IMR-90 (cell line): ENCODE measurements around the gene CDK5RAP2. TPM values are rescaled to one million over a fixed set of nuclear protein-coding genes. Genes with fewer than 3 reads are reported as not detected.

Experiments
- ATAC-seq: fragments of 200-7000 bp; cut with Tn5 transposase; 2 replicates; pipeline ENCODE4 v1.9.1; 2020; ENCODE audit warnings: low read depth, mild to moderate bottlenecking, moderate library complexity
- BruUV-seq: library from RNA; stranded (reverse); fragments of 400-500 nt; replicated peaks from 2 replicates; lab custom pipeline; 2021; lab: Mats Ljungman, UMichigan
- CTCF ChIA-PET: fragments of 300-600 bp; formaldehyde crosslinking; extraction: SDS; loops from one replicate; lab custom pipeline; 2021; ENCODE audit warnings: antibody characterized with exemption; lab: Yijun Ruan, JAX
- POLR2A ChIA-PET: fragments of 300-600 bp; sonication (Branson Sonifier 250); formaldehyde crosslinking; loops from one replicate; lab custom pipeline; 2022; ENCODE audit warnings: antibody characterized with exemption; ENCODE audit not compliant: unreplicated experiment; lab: Charles Lee
- DNase-seq: peaks from one replicate; pipeline ENCODE4 v3.0.0; 2013
- H2AFZ ChIP-seq: replicated peaks from 2 replicates; pipeline ENCODE3; 2013; ENCODE audit warnings: low read length, mild to moderate bottlenecking; ENCODE audit not compliant: poor library complexity
- H2AK5ac ChIP-seq: 2 replicates; pipeline ENCODE4 v1.6.1; 2013; ENCODE audit warnings: low read depth, low read length, inconsistent platforms
- H2AK9ac ChIP-seq: replicated peaks from 2 replicates; pipeline ENCODE3; 2013; ENCODE audit warnings: mild to moderate bottlenecking, low read depth, low read length, moderate library complexity; ENCODE audit not compliant: poor library complexity
- H2BK120ac ChIP-seq: 2 replicates; pipeline ENCODE4 v1.6.1; 2013; ENCODE audit warnings: low read depth, low read length, inconsistent platforms
- H2BK15ac ChIP-seq: 3 replicates; pipeline ENCODE4 v1.6.1; 2013; ENCODE audit warnings: low read depth, low read length, inconsistent platforms
- H2BK20ac ChIP-seq: 2 replicates; pipeline ENCODE4 v1.6.1; 2013; ENCODE audit warnings: low read depth, mild to moderate bottlenecking, inconsistent platforms, low read length, moderate library complexity
- H2BK5ac ChIP-seq: 2 replicates; pipeline ENCODE4 v1.6.1; 2013; ENCODE audit warnings: mild to moderate bottlenecking, low read depth, low read length, inconsistent platforms; ENCODE audit not compliant: poor library complexity, severe bottlenecking
- H3K14ac ChIP-seq: replicated peaks from 2 replicates; pipeline ENCODE4 v1.6.1; 2013; ENCODE audit warnings: low read depth, low read length, inconsistent platforms
- H3K18ac ChIP-seq: 2 replicates; pipeline ENCODE4 v1.6.1; 2013; ENCODE audit warnings: low read depth, low read length, control low read depth
- H3K23ac ChIP-seq: 2 replicates; pipeline ENCODE4 v1.6.1; 2013; ENCODE audit warnings: low read depth, low read length, inconsistent platforms
- H3K27ac ChIP-seq: 2 replicates; pipeline ENCODE4 v1.5.1; 2013; ENCODE audit warnings: mild to moderate bottlenecking, control low read depth, low read length; ENCODE audit not compliant: insufficient read depth
- H3K27me3 ChIP-seq: 2 replicates; pipeline ENCODE4 v1.6.1; 2013; ENCODE audit warnings: low read length; ENCODE audit not compliant: control insufficient read depth, insufficient read depth
- H3K36me3 ChIP-seq: 2 replicates; pipeline ENCODE4 v1.6.1; 2013; ENCODE audit warnings: low read length, mixed read lengths; ENCODE audit not compliant: control insufficient read depth, insufficient read depth
- H3K4ac ChIP-seq: 2 replicates; pipeline ENCODE4 v1.6.1; 2013; ENCODE audit warnings: low read depth, low read length, inconsistent platforms
- H3K4me1 ChIP-seq: 2 replicates; pipeline ENCODE4 v1.6.1; 2013; ENCODE audit warnings: low read length, mixed read lengths; ENCODE audit not compliant: control insufficient read depth, insufficient read depth
- H3K4me2 ChIP-seq: 2 replicates; pipeline ENCODE4 v1.6.1; 2013; ENCODE audit warnings: low read depth, mild to moderate bottlenecking, control low read depth, low read length, moderate library complexity
- H3K4me3 ChIP-seq: 2 replicates; pipeline ENCODE4 v1.5.1; 2013; ENCODE audit warnings: low read depth, mild to moderate bottlenecking, control low read depth, low read length, moderate library complexity; ENCODE audit not compliant: insufficient read depth
- H3K56ac ChIP-seq: 2 replicates; pipeline ENCODE4 v1.6.1; 2013; ENCODE audit warnings: low read length, inconsistent platforms; ENCODE audit not compliant: insufficient read depth; ENCODE audit errors: extremely low read depth
- H3K79me1 ChIP-seq, 2 experiments: 2 replicates each; pipeline ENCODE4 v1.6.1; 2013; ENCODE audit warnings: low read length in 2 of 2, inconsistent platforms in 1 of 2, low read depth in 1 of 2
- H3K9ac ChIP-seq: 2 replicates; pipeline ENCODE4 v1.6.1; 2013; ENCODE audit warnings: low read depth, low read length, control low read depth
- H3K9me1 ChIP-seq: 2 replicates; pipeline ENCODE4 v1.6.1; 2013; ENCODE audit warnings: low read length, inconsistent platforms; ENCODE audit not compliant: insufficient read depth
- H3K9me3 ChIP-seq: 2 replicates; pipeline ENCODE4 v1.6.1; 2013; ENCODE audit warnings: low read length; ENCODE audit not compliant: control insufficient read depth, insufficient read depth
- H4K20me1 ChIP-seq: 2 replicates; pipeline ENCODE4 v1.6.1; 2013; ENCODE audit warnings: low read length, inconsistent platforms; ENCODE audit not compliant: insufficient read depth
- H4K5ac ChIP-seq: 2 replicates; pipeline ENCODE4 v1.6.1; 2013; ENCODE audit warnings: mild to moderate bottlenecking, low read depth, low read length, control low read depth
- H4K8ac ChIP-seq, 2 experiments: 2 replicates each; pipeline ENCODE4 v1.6.1; 2013; ENCODE audit warnings: low read depth in 2 of 2, low read length in 2 of 2, control low read depth in 1 of 2, inconsistent platforms in 1 of 2
- H4K91ac ChIP-seq: 2 replicates; pipeline ENCODE4 v1.6.1; 2013; ENCODE audit warnings: low read depth, low read length, inconsistent platforms; ENCODE audit not compliant: insufficient read depth
- CHD1 ChIP-seq: IDR thresholded peaks from 2 replicates; pipeline ENCODE4 v1.6.1; 2012; ENCODE audit warnings: low read depth, low read length, improper control_type of control experiment
- FOS ChIP-seq: fragments of 150-350 bp; IDR thresholded peaks from 2 replicates; pipeline ENCODE4 v1.6.1; 2016; ENCODE audit warnings: low read depth, low read length
- WGBS, 2 experiments: methylation state at CpG; one replicate each; pipeline versions ENCODE4 v1.1.5 to v1.1.7; 2013; ENCODE audit warnings: missing lambda C conversion rate in 2 of 2; ENCODE audit not compliant: insufficient read length in 1 of 2; ENCODE audit errors: extremely low coverage in 2 of 2; 5-methylcytosine and 5-hydroxymethylcytosine counted together
- dilution Hi-C: fragments of 300-500 bp; cut with HindIII; formaldehyde crosslinking; loops from one replicate; pipeline ENCODE4 v1.14.3; 2018; ENCODE audit warnings: low sequenced_read_pairs; ENCODE audit not compliant: unreplicated experiment
- in situ Hi-C: fragments of 300-500 bp; cut with MboI; formaldehyde crosslinking; loops from 3 replicates; pipeline ENCODE4 v1.14.3; 2019; ENCODE audit warnings: low sequenced_read_pairs, inconsistent platforms, mixed read lengths
- intact Hi-C: fragments of 100-400 bp; cut with micrococcal nuclease; formaldehyde crosslinking; loops from 2 replicates; pipeline ENCODE4 v1.10.0; 2022
- polyA plus RNA-seq, 3 experiments: library from polyadenylated mRNA; depleted of rRNA; stranded (reverse); fragments of >200 nt; gene quantifications; 2 replicates each; pipeline ENCODE4 v1.2.3, GENCODE V29; 2012; ENCODE audit warnings: low replicate concordance in 1 of 3
- total RNA-seq: library from RNA; depleted of rRNA; stranded (reverse); fragments of >200 nt; gene quantifications from 2 replicates; pipeline ENCODE4 v1.2.3, GENCODE V29; 2012

CDK5RAP2 gene
- total and polyA plus RNA-seq, 2 of the 4 experiments (the other 2 are of a cell fraction) = 29.5 to 31.7 TPM

GRCh38 chr9:120360510-120360909, 219.5 kb downstream of the CDK5RAP2 start:
- no peaks in the 10 kb centered on the region for H3K36me3 ChIP-seq
- H3K4ac ChIP-seq = no peak overlapping the region
- H3K4me3 ChIP-seq = no peak overlapping the region
- no peaks in the 10 kb centered on the region for H3K79me1 ChIP-seq
- no peak overlapping the region for H2AK5ac ChIP-seq
- no peak overlapping the region for H2AK9ac ChIP-seq
- no peaks in the 10 kb centered on the region for H3K27me3 ChIP-seq
- no peak overlapping the region for H3K18ac ChIP-seq
- WGBS, 2 experiments = 67% methylated on average over 1 of the region's 4 CpGs; no CpG with 5 or more reads in 1 of the 2 experiments
- no peak overlapping the region for H4K91ac ChIP-seq
- H2BK5ac ChIP-seq = no peak overlapping the region
- H3K14ac ChIP-seq = no peak overlapping the region
- H3K9me1 ChIP-seq = no peaks in the 10 kb centered on the region; the same call in 1 of the 2 replicates
- ATAC-seq (no peak), DNase-seq (no peak)
- dilution Hi-C loops (no loop called here), intact Hi-C loops (no loop called here), in situ Hi-C loops (no loop called here)
- H3K4me1 ChIP-seq = peaks cover 1% of the 10 kb centered on the region; the same call in 1 of the 2 replicates
- no peak overlapping the region for H4K5ac ChIP-seq
- CTCF ChIA-PET = no interaction called here
- TF ChIP-seq CHD1 = no peak
- TF ChIP-seq FOS = no peak
- H3K23ac ChIP-seq = no peak overlapping the region
- H2AFZ ChIP-seq = no peak overlapping the region
- no peak overlapping the region for H3K4me2 ChIP-seq
- no peak overlapping the region for H4K8ac ChIP-seq
- no peak overlapping the region for H2BK20ac ChIP-seq
- BruUV-seq = no TSS peak
- H3K27ac ChIP-seq = no peak overlapping the region
- no peak overlapping the region for H2BK120ac ChIP-seq
- POLR2A ChIA-PET = no interaction called here
- H2BK15ac ChIP-seq = no peak overlapping the region
- H3K9ac ChIP-seq = no peak overlapping the region
- no peaks in the 10 kb centered on the region for H3K9me3 ChIP-seq
- no peaks in the 10 kb centered on the region for H4K20me1 ChIP-seq
- no peak overlapping the region for H3K56ac ChIP-seq
